ENCODE data around the gene CBX4.

Gene CBX4

GRCh38 chr17:79811868-79812352, 27.3 kb downstream of the CBX4 start:
- no peak for DNase-seq (ENCODE audit: low read depth in 2 of 2)

- no peak for DNase-seq (ENCODE audit: low read depth in 2 of 2)
Measured at GRCh38 chr17:79811011-79811867, 28.0 kb downstream of the CBX4 start.

- peak; percentile 62 to 65 for DNase-seq (ENCODE audit: low read depth in 2 of 2)
Measured at GRCh38 chr17:79810130-79811010, 28.9 kb downstream of the CBX4 start.

GRCh38 chr17:79809530-79810129, 29.6 kb downstream of the CBX4 start:
- no peak for DNase-seq (ENCODE audit: low read depth in 2 of 2)

- DNase-seq (ENCODE audit: low read depth in 2 of 2) = no peak
Measured at GRCh38 chr17:79808763-79809529, 30.3 kb downstream of the CBX4 start.

GRCh38 chr17:79806863-79807720, 32.1 kb downstream of the CBX4 start:
- DNase-seq (ENCODE audit: low read depth in 2 of 2) = no peak

- DNase-seq (ENCODE audit: low read depth in 2 of 2) = no peak
Measured at GRCh38 chr17:79806446-79806760, 32.8 kb downstream of the CBX4 start.

GRCh38 chr17:79804856-79805696, 34.2 kb downstream of the CBX4 start:
- no peak for DNase-seq (ENCODE audit: low read depth in 2 of 2)

GRCh38 chr17:79803997-79804855, 35.0 kb downstream of the CBX4 start:
- DNase-seq (ENCODE audit: low read depth in 2 of 2) = peak; percentile 58 to 69

- no peak for DNase-seq (ENCODE audit: low read depth in 2 of 2)
Measured at GRCh38 chr17:79803421-79803996, 35.7 kb downstream of the CBX4 start.

- no peak for DNase-seq (ENCODE audit: low read depth in 2 of 2)
Measured at GRCh38 chr17:79802736-79803420, 36.4 kb downstream of the CBX4 start.

- DNase-seq (ENCODE audit: low read depth in 2 of 2) = no peak
Measured at GRCh38 chr17:79802039-79802735, 37.1 kb downstream of the CBX4 start.

GRCh38 chr17:79801156-79802038, 37.8 kb downstream of the CBX4 start:
- DNase-seq (ENCODE audit: low read depth in 2 of 2) = no peak

GRCh38 chr17:79800325-79801155, 38.7 kb downstream of the CBX4 start:
- DNase-seq (ENCODE audit: low read depth in 2 of 2) = no peak
